ENCODE data around the gene MAPK14.

MAPK14 gene

GRCh38 chr6:36119209-36119608 lies 91.6 kb downstream of the MAPK14 start:
- TF ChIP-seq EP300 (IDR thresholded peaks at IDR 0.05; ENCODE audit: borderline replicate concordance) (no peak), TCF12 (IDR thresholded peaks at IDR 0.05; ENCODE audit: low read depth) (no peak), USF1 (IDR thresholded peaks at IDR 0.05) (no peak), MAX (IDR thresholded peaks at IDR 0.05) (no peak), TAF1 (IDR thresholded peaks at IDR 0.05; ENCODE audit: low read depth) (no peak), CEBPB (IDR thresholded peaks at IDR 0.05) (no peak), ZBTB7A (IDR thresholded peaks at IDR 0.05; ENCODE audit: low read depth) (no peak), EGR1 (IDR thresholded peaks at IDR 0.05) (no peak), NFIC (IDR thresholded peaks at IDR 0.05) (no peak), YY1 (IDR thresholded peaks at IDR 0.05; ENCODE audit: low read depth) (no peak), FOXM1 (IDR thresholded peaks at IDR 0.05; ENCODE audit: borderline replicate concordance, low read depth) (no peak), RAD21 (IDR thresholded peaks at IDR 0.05; ENCODE audit: low read depth) (no peak), CREB1 (IDR thresholded peaks at IDR 0.05; ENCODE audit: low read depth) (no peak)
- TF ChIP-seq, protein P1, sequence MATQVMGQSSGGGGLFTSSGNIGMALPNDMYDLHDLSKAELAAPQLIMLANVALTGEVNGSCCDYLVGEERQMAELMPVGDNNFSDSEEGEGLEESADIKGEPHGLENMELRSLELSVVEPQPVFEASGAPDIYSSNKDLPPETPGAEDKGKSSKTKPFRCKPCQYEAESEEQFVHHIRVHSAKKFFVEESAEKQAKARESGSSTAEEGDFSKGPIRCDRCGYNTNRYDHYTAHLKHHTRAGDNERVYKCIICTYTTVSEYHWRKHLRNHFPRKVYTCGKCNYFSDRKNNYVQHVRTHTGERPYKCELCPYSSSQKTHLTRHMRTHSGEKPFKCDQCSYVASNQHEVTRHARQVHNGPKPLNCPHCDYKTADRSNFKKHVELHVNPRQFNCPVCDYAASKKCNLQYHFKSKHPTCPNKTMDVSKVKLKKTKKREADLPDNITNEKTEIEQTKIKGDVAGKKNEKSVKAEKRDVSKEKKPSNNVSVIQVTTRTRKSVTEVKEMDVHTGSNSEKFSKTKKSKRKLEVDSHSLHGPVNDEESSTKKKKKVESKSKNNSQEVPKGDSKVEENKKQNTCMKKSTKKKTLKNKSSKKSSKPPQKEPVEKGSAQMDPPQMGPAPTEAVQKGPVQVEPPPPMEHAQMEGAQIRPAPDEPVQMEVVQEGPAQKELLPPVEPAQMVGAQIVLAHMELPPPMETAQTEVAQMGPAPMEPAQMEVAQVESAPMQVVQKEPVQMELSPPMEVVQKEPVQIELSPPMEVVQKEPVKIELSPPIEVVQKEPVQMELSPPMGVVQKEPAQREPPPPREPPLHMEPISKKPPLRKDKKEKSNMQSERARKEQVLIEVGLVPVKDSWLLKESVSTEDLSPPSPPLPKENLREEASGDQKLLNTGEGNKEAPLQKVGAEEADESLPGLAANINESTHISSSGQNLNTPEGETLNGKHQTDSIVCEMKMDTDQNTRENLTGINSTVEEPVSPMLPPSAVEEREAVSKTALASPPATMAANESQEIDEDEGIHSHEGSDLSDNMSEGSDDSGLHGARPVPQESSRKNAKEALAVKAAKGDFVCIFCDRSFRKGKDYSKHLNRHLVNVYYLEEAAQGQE (IDR thresholded peaks at IDR 0.05; ENCODE audit: low read depth), result no peak

GRCh38 chr6:36120018-36120417 lies 92.4 kb downstream of the MAPK14 start:
- TF ChIP-seq, protein P1 (IDR thresholded peaks at IDR 0.05; ENCODE audit: low read depth), result no peak
- TF ChIP-seq FOXM1 (IDR thresholded peaks at IDR 0.05; ENCODE audit: borderline replicate concordance, low read depth), result no peak
- TF ChIP-seq RAD21 (IDR thresholded peaks at IDR 0.05; ENCODE audit: low read depth), result no peak
- no peak for TF ChIP-seq EP300 (IDR thresholded peaks at IDR 0.05; ENCODE audit: borderline replicate concordance)
- TF ChIP-seq CREB1 (IDR thresholded peaks at IDR 0.05; ENCODE audit: low read depth), result no peak
- TF ChIP-seq TCF12 (IDR thresholded peaks at IDR 0.05; ENCODE audit: low read depth), result no peak
- TF ChIP-seq ZBTB7A (IDR thresholded peaks at IDR 0.05; ENCODE audit: low read depth), result no peak
- TF ChIP-seq NFIC (IDR thresholded peaks at IDR 0.05), result no peak
- TF ChIP-seq MAX (IDR thresholded peaks at IDR 0.05), result no peak
- TF ChIP-seq USF1 (IDR thresholded peaks at IDR 0.05), result no peak
- TF ChIP-seq EGR1 (IDR thresholded peaks at IDR 0.05), result no peak
- TF ChIP-seq TAF1 (IDR thresholded peaks at IDR 0.05; ENCODE audit: low read depth), result no peak
- TF ChIP-seq CEBPB (IDR thresholded peaks at IDR 0.05), result no peak
- TF ChIP-seq TEAD4 (IDR thresholded peaks at IDR 0.05), result no peak
- no peak for TF ChIP-seq YY1 (IDR thresholded peaks at IDR 0.05; ENCODE audit: low read depth)

DNA sequence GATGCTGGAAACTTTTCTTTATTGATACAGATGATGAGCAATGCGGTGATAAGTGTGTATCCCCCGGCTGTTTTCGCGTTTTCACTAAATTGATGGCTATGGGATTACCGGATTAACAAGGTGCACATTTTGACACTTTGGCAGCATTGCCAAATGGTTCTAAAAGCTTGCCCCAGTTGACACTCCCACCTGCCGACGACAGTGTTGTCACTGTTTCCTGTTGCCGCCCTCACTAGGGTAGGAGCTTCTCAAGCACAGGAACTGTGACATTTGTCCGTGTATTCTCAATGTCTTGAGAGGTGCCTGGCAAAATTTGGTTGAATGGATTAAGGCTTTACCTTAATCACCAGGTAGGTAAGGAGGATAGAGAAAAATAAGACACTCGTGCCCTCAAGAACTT lies 92.9 kb downstream of the MAPK14 start:
- TF ChIP-seq EGR1 (IDR thresholded peaks at IDR 0.05), result no peak
- no peak for TF ChIP-seq NFIC (IDR thresholded peaks at IDR 0.05)
- TF ChIP-seq, protein P1 (IDR thresholded peaks at IDR 0.05; ENCODE audit: low read depth), result no peak
- no peak for TF ChIP-seq TAF1 (IDR thresholded peaks at IDR 0.05; ENCODE audit: low read depth)
- no peak for TF ChIP-seq MAX (IDR thresholded peaks at IDR 0.05)
- TF ChIP-seq USF1 (IDR thresholded peaks at IDR 0.05), result no peak
- TF ChIP-seq EP300 (IDR thresholded peaks at IDR 0.05; ENCODE audit: borderline replicate concordance), result no peak

All from Ishikawa (cell line).